ENCODE measurements around the gene C1orf122. TPM values are rescaled to one million over a fixed set of nuclear protein-coding genes. Genes with fewer than 3 reads are reported as not detected.
"Not testable (repeated sequence)": the region's sequence is repeated elsewhere in the genome, so short reads cannot be mapped to it uniquely, and the experiment has no call there.

C1orf122 gene
- total RNA-seq, 4 donors from 2014 or later: 38.6 to 52.6 (median 47.0) TPM

- H3K4me3 ChIP-seq (ENCODE audit: low read depth, poor library complexity, severe bottlenecking): no peak overlapping the region
- 6 to 12% methylated on average over 29 of the region's 29 CpGs for WGBS, 2 donors
- TF ChIP-seq CTCF (IDR thresholded peaks at IDR 0.05) (no peak), POLR2A (IDR thresholded peaks at IDR 0.05) (no peak)
- peak in 1 of 2 donors; percentile 69 for DNase-seq (ENCODE audit: low spot score in 2 of 2)
- intact Hi-C loops (cut with DNase I; ENCODE audit: low total_unique reads): no loop called here
Measured at GRCh38 chr1:37764414-37764825, 43.2 kb upstream of the C1orf122 start.

GRCh38 chr1:37764888-37765441 lies 42.6 kb upstream of the C1orf122 start, which contains the start of gene EPHA10:
Gene EPHA10, minus strand, starts transcription at chr1:37765120. Its CDS starts 54 bp downstream, at chr1:37765066.
- 3 to 5% methylated on average over 18 to 32 of the region's 33 CpGs for WGBS, 2 donors
- intact Hi-C loops (cut with DNase I; ENCODE audit: low total_unique reads): no loop called here
- no peak within 1 kb of the TSS for H3K4me3 ChIP-seq (ENCODE audit: low read depth, poor library complexity, severe bottlenecking)
- TF ChIP-seq POLR2A (IDR thresholded peaks at IDR 0.05): no peak
- TF ChIP-seq CTCF (IDR thresholded peaks at IDR 0.05): no peak
- peak in 1 of 2 donors; percentile 73 for DNase-seq (ENCODE audit: low spot score in 2 of 2)

- no peak overlapping the region for H3K4me3 ChIP-seq (ENCODE audit: low read depth, poor library complexity, severe bottlenecking)
- DNase-seq (ENCODE audit: low spot score in 2 of 2): peak in 1 of 2 donors; percentile 75
- TF ChIP-seq POLR2A (IDR thresholded peaks at IDR 0.05) (no peak), CTCF (IDR thresholded peaks at IDR 0.05) (no peak)
- intact Hi-C loops (cut with DNase I; ENCODE audit: low total_unique reads): no loop called here
- WGBS, 2 donors: 6 to 8% methylated on average over 26 to 27 of the region's 27 CpGs
Measured at GRCh38 chr1:37765916-37766664, 41.5 kb upstream of the C1orf122 start.

- DNase-seq (ENCODE audit: low spot score in 2 of 2): peak in 1 of 2 donors; percentile 13
- no peak for TF ChIP-seq POLR2A (IDR thresholded peaks at IDR 0.05)
- TF ChIP-seq CTCF (IDR thresholded peaks at IDR 0.05): no peak
- H3K4me3 ChIP-seq (ENCODE audit: low read depth, poor library complexity, severe bottlenecking): no peak overlapping the region
- 11 to 26% methylated on average over 2 of the region's 2 CpGs for WGBS, 2 donors
- intact Hi-C loops (cut with DNase I; ENCODE audit: low total_unique reads): no loop called here
Measured at GRCh38 chr1:37767488-37767887, 40.1 kb upstream of the C1orf122 start.

- H3K4me3 ChIP-seq (ENCODE audit: low read depth, poor library complexity, severe bottlenecking); DNase-seq (ENCODE audit: low spot score in 2 of 2); intact Hi-C loops (cut with DNase I; ENCODE audit: low total_unique reads): not testable (repeated sequence)
Measured at GRCh38 chr1:37771440-37771839, 36.1 kb upstream of the C1orf122 start.

- H3K4me3 ChIP-seq (ENCODE audit: low read depth, poor library complexity, severe bottlenecking): no peak overlapping the region
- TF ChIP-seq POLR2A (IDR thresholded peaks at IDR 0.05) (no peak), CTCF (IDR thresholded peaks at IDR 0.05) (no peak)
- WGBS, 2 donors: 76 to 81% methylated on average over 4 of the region's 4 CpGs
- intact Hi-C loops (cut with DNase I; ENCODE audit: low total_unique reads): no loop called here
- no peak for DNase-seq (ENCODE audit: low spot score in 2 of 2)
Measured at GRCh38 chr1:37776946-37777516, 30.6 kb upstream of the C1orf122 start.

Data from lower leg skin (tissue), 4 donors.